HEK293 (cell line): Measurements from ENCODE around the gene THBS3.

Experiments used
- BCL11A ChIP-seq: fragments of 450-650 bp; formaldehyde crosslinking; IDR thresholded peaks from 2 replicates; pipeline ENCODE4 v1.5.1; 2016; ENCODE audit warnings: low read depth, missing biosample characterization, missing genetic modification characterization
- GLIS2 ChIP-seq: fragments of 450-650 bp; formaldehyde crosslinking; IDR thresholded peaks from 2 replicates; pipeline ENCODE4 v1.5.1; 2016; ENCODE audit warnings: missing biosample characterization, missing genetic modification characterization
- IKZF3 ChIP-seq: fragments of 450-650 bp; IDR thresholded peaks from 2 replicates; pipeline ENCODE4 v1.5.0; 2018; ENCODE audit warnings: missing biosample characterization, mild to moderate bottlenecking, missing genetic modification characterization, moderate library complexity
- SCRT2 ChIP-seq: fragments of 450-650 bp; formaldehyde crosslinking; IDR thresholded peaks from 2 replicates; pipeline ENCODE4 v1.5.1; 2016; ENCODE audit warnings: missing biosample characterization, missing genetic modification characterization
- SP7 ChIP-seq: fragments of 450-650 bp; formaldehyde crosslinking; IDR thresholded peaks from 2 replicates; pipeline ENCODE4 v1.5.1; 2016; ENCODE audit warnings: missing biosample characterization, missing genetic modification characterization
- WT1 ChIP-seq: fragments of 450-650 bp; formaldehyde crosslinking; IDR thresholded peaks from 2 replicates; pipeline ENCODE4 v1.5.1; 2016; ENCODE audit warnings: missing biosample characterization, missing genetic modification characterization
- ZBTB49 ChIP-seq: fragments of 450-650 bp; formaldehyde crosslinking; IDR thresholded peaks from 2 replicates; pipeline ENCODE4 v1.5.1; 2016; ENCODE audit warnings: missing biosample characterization, missing genetic modification characterization, low read depth
- ZFP3 ChIP-seq: fragments of 450-650 bp; formaldehyde crosslinking; IDR thresholded peaks from 2 replicates; pipeline ENCODE4 v1.5.1; 2016; ENCODE audit warnings: low read depth, missing biosample characterization, missing genetic modification characterization
- ZNF112 ChIP-seq: fragments of 450-650 bp; formaldehyde crosslinking; IDR thresholded peaks from 2 replicates; pipeline ENCODE4 v1.5.0; 2017; ENCODE audit warnings: missing biosample characterization, missing genetic modification characterization
- ZNF16 ChIP-seq: fragments of 450-650 bp; formaldehyde crosslinking; IDR thresholded peaks from 2 replicates; pipeline ENCODE4 v1.5.1; 2016; ENCODE audit warnings: low read depth, missing biosample characterization, missing genetic modification characterization
- ZNF175 ChIP-seq: fragments of 450-650 bp; formaldehyde crosslinking; IDR thresholded peaks from 2 replicates; pipeline ENCODE4 v1.5.1; 2016; ENCODE audit warnings: missing biosample characterization, missing genetic modification characterization
- ZNF311 ChIP-seq: fragments of 450-650 bp; formaldehyde crosslinking; IDR thresholded peaks from 2 replicates; pipeline ENCODE4 v1.5.1; 2017; ENCODE audit warnings: missing biosample characterization, missing genetic modification characterization, borderline replicate concordance
- ZNF398 ChIP-seq: fragments of 450-650 bp; formaldehyde crosslinking; IDR thresholded peaks from 2 replicates; pipeline ENCODE4 v1.5.1; 2017; ENCODE audit warnings: missing biosample characterization, missing genetic modification characterization
- ZNF426 ChIP-seq: fragments of 450-650 bp; formaldehyde crosslinking; IDR thresholded peaks from 2 replicates; pipeline ENCODE4 v1.5.1; 2017; ENCODE audit warnings: missing biosample characterization, missing genetic modification characterization, mild to moderate bottlenecking, inconsistent platforms, moderate library complexity
- ZNF473 ChIP-seq: fragments of 450-650 bp; formaldehyde crosslinking; IDR thresholded peaks from 2 replicates; pipeline ENCODE4 v1.5.1; 2017; ENCODE audit warnings: missing biosample characterization, missing genetic modification characterization
- ZNF548 ChIP-seq: fragments of 450-650 bp; formaldehyde crosslinking; IDR thresholded peaks from 2 replicates; pipeline ENCODE4 v1.5.1; 2016; ENCODE audit warnings: missing biosample characterization, missing genetic modification characterization
- ZNF610 ChIP-seq: fragments of 450-650 bp; formaldehyde crosslinking; IDR thresholded peaks from 2 replicates; pipeline ENCODE4 v1.5.1; 2016; ENCODE audit warnings: missing biosample characterization, missing genetic modification characterization, borderline replicate concordance
- ZNF677 ChIP-seq: fragments of 450-650 bp; IDR thresholded peaks from 2 replicates; pipeline ENCODE4 v1.5.0; 2018; ENCODE audit warnings: missing biosample characterization, mild to moderate bottlenecking, missing genetic modification characterization, moderate library complexity
- ZNF692 ChIP-seq: fragments of 450-650 bp; formaldehyde crosslinking; IDR thresholded peaks from 2 replicates; pipeline ENCODE4 v1.5.1; 2016; ENCODE audit warnings: missing biosample characterization, missing genetic modification characterization
- ZNF707 ChIP-seq: fragments of 450-650 bp; formaldehyde crosslinking; IDR thresholded peaks from 2 replicates; pipeline ENCODE4 v1.5.1; 2016; ENCODE audit warnings: missing biosample characterization, missing genetic modification characterization
- ZNF747 ChIP-seq: fragments of 450-650 bp; formaldehyde crosslinking; IDR thresholded peaks from 2 replicates; pipeline ENCODE4 v1.5.1; 2016; ENCODE audit warnings: missing biosample characterization, missing genetic modification characterization
- ZNF76 ChIP-seq: fragments of 450-650 bp; formaldehyde crosslinking; IDR thresholded peaks from 2 replicates; pipeline ENCODE4; 2016; ENCODE audit warnings: low read depth, missing biosample characterization, missing genetic modification characterization, borderline replicate concordance
- TF ChIP-seq, protein P1 (sequence below): fragments of 450-650 bp; formaldehyde crosslinking; IDR thresholded peaks from 2 replicates; pipeline ENCODE4 v1.5.1; 2016; ENCODE audit warnings: missing biosample characterization, missing genetic modification characterization, borderline replicate concordance
- TF ChIP-seq, protein P2 (sequence below): fragments of 450-650 bp; formaldehyde crosslinking; IDR thresholded peaks from 2 replicates; pipeline ENCODE4 v1.5.0; 2017; ENCODE audit warnings: missing biosample characterization, missing genetic modification characterization, borderline replicate concordance
- TF ChIP-seq, protein P3 (sequence below): fragments of 450-650 bp; formaldehyde crosslinking; IDR thresholded peaks from 2 replicates; pipeline ENCODE4 v1.5.1; 2016; ENCODE audit warnings: missing biosample characterization, missing genetic modification characterization
- TF ChIP-seq, protein P4 (sequence below): fragments of 450-650 bp; formaldehyde crosslinking; IDR thresholded peaks from 2 replicates; pipeline ENCODE4 v1.5.1; 2016; ENCODE audit warnings: missing biosample characterization, missing genetic modification characterization

THBS3 gene

DNA sequence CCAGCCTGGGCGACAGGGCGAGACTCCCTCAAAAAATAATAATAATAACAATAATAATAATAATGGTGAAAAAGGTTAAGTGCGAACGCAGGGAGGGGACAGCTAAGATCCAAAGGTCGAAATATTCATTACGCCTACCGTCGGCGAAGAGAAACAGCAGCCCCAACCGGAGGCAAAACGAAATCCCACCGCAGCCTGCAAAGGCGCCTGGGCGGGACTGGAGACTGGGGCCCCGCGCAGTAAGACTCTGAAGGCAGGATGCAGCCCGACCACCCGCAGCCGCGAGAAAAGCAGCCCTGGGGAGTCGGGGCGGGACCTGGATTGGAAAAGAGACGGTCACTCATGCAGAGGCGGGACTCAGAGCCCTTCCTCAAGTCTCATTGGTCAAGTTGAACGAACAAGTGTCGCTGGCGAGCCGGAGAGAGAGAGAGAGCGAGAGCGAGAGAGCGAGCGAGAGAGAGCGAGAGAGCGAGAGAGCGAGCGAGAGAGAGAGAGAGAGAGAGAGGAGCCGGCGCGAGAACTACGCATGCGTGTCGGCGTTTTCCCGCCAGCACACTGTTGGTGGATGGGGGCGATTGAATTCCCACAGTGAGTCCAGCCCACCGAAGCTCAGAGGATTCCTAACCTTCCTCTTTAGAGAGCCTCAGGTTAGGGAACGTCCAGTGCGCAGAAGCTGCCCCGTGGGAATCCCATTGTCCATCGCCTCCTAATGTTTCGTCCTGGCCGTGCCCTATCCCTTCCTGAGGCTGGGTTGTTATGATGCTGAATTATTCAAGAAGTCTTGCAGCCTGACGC lies 36.9 kb upstream of the THBS3 start (continued):
- peak; percentile 66; the same call in 1 of the 2 replicates for TF ChIP-seq ZFP3 (tag by site-specific recombination)
- TF ChIP-seq, protein P1, sequence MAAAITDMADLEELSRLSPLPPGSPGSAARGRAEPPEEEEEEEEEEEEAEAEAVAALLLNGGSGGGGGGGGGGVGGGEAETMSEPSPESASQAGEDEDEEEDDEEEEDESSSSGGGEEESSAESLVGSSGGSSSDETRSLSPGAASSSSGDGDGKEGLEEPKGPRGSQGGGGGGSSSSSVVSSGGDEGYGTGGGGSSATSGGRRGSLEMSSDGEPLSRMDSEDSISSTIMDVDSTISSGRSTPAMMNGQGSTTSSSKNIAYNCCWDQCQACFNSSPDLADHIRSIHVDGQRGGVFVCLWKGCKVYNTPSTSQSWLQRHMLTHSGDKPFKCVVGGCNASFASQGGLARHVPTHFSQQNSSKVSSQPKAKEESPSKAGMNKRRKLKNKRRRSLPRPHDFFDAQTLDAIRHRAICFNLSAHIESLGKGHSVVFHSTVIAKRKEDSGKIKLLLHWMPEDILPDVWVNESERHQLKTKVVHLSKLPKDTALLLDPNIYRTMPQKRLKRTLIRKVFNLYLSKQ (tag by site-specific recombination), result peak; percentile 100
- TF ChIP-seq WT1 (tag by site-specific recombination), result peak; percentile 88
- TF ChIP-seq, protein P2, sequence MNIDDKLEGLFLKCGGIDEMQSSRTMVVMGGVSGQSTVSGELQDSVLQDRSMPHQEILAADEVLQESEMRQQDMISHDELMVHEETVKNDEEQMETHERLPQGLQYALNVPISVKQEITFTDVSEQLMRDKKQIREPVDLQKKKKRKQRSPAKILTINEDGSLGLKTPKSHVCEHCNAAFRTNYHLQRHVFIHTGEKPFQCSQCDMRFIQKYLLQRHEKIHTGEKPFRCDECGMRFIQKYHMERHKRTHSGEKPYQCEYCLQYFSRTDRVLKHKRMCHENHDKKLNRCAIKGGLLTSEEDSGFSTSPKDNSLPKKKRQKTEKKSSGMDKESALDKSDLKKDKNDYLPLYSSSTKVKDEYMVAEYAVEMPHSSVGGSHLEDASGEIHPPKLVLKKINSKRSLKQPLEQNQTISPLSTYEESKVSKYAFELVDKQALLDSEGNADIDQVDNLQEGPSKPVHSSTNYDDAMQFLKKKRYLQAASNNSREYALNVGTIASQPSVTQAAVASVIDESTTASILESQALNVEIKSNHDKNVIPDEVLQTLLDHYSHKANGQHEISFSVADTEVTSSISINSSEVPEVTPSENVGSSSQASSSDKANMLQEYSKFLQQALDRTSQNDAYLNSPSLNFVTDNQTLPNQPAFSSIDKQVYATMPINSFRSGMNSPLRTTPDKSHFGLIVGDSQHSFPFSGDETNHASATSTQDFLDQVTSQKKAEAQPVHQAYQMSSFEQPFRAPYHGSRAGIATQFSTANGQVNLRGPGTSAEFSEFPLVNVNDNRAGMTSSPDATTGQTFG (tag by site-specific recombination), result peak; percentile 100
- TF ChIP-seq SP7 (tag by site-specific recombination), result peak; percentile 100
- no peak for TF ChIP-seq ZNF473
- peak; percentile 95 for TF ChIP-seq ZNF76 (tag by site-specific recombination)
- peak; percentile 99 for TF ChIP-seq ZNF610
- TF ChIP-seq ZNF311, result no peak
- peak; percentile 100 for TF ChIP-seq BCL11A (tag by site-specific recombination)
- TF ChIP-seq ZBTB49, result peak; percentile 96
- peak; percentile 98 for TF ChIP-seq IKZF3 (tag by site-specific recombination)
- TF ChIP-seq, protein P3, sequence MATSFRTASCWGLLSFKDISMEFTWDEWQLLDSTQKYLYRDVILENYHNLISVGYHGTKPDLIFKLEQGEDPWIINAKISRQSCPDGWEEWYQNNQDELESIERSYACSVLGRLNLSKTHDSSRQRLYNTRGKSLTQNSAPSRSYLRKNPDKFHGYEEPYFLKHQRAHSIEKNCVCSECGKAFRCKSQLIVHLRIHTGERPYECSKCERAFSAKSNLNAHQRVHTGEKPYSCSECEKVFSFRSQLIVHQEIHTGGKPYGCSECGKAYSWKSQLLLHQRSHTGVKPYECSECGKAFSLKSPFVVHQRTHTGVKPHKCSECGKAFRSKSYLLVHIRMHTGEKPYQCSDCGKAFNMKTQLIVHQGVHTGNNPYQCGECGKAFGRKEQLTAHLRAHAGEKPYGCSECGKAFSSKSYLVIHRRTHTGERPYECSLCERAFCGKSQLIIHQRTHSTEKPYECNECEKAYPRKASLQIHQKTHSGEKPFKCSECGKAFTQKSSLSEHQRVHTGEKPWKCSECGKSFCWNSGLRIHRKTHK (tag by site-specific recombination), result no peak; the same call in 1 of the 2 replicates
- TF ChIP-seq, protein P4, sequence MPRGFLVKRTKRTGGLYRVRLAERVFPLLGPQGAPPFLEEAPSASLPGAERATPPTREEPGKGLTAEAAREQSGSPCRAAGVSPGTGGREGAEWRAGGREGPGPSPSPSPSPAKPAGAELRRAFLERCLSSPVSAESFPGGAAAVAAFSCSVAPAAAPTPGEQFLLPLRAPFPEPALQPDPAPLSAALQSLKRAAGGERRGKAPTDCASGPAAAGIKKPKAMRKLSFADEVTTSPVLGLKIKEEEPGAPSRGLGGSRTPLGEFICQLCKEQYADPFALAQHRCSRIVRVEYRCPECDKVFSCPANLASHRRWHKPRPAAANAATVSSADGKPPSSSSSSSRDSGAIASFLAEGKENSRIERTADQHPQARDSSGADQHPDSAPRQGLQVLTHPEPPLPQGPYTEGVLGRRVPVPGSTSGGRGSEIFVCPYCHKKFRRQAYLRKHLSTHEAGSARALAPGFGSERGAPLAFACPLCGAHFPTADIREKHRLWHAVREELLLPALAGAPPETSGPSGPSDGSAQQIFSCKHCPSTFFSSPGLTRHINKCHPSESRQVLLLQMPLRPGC (tag by site-specific recombination), result peak; percentile 100
- peak; percentile 65 for TF ChIP-seq ZNF677 (tag by site-specific recombination)
- TF ChIP-seq SCRT2 (tag by site-specific recombination), result peak; percentile 100
- peak; percentile 99 for TF ChIP-seq ZNF398
- peak; percentile 99 for TF ChIP-seq ZNF692 (tag by site-specific recombination)
- no peak for TF ChIP-seq ZNF175 (tag by site-specific recombination)
- no peak for TF ChIP-seq ZNF112 (tag by site-specific recombination)
- no peak for TF ChIP-seq ZNF16
- TF ChIP-seq ZNF747 (tag by site-specific recombination), result no peak; the same call in 1 of the 2 replicates
- peak; percentile 69; the same call in 1 of the 2 replicates for TF ChIP-seq ZNF548 (tag by site-specific recombination)
- TF ChIP-seq ZNF707 (tag by site-specific recombination), result peak; percentile 83
- no peak for TF ChIP-seq ZNF426 (tag by site-specific recombination)
- peak; percentile 99 for TF ChIP-seq GLIS2 (tag by site-specific recombination)
